ENCODE results near the gene PRF1. TPM values are rescaled to one million over a fixed set of nuclear protein-coding genes. Genes with fewer than 3 reads are reported as not detected.
"Not testable (repeated sequence)": the region's sequence is repeated elsewhere in the genome, so short reads cannot be mapped to it uniquely, and the experiment has no call there.

The PRF1 gene
- total RNA-seq, 1 experiment from 2014 or later, result 6.4 TPM

GRCh38 chr10:70631735-70632134 is 29.2 kb upstream of the PRF1 start:
- H3K79me2 ChIP-seq (ENCODE audit: insufficient read depth, low read length); RAD21 ChIA-PET (ENCODE audit: low non-redundant PET in 1 of 2, low total read pairs in 2 of 2, uncharacterized antibody in 2 of 2, unreplicated experiment in 2 of 2); H2AFZ ChIP-seq (ENCODE audit: low read depth, low read length, poor library complexity, severe bottlenecking); BruUV-seq (replicated peaks); H3K27ac ChIP-seq (ENCODE audit: low read depth, low read length); H3K4me2 ChIP-seq (ENCODE audit: low read length); intact Hi-C loops (cut with micrococcal nuclease); DNase-seq (ENCODE audit: low read depth, low spot score); H3K27me3 ChIP-seq (ENCODE audit: insufficient read depth, low read length); H4K20me1 ChIP-seq (ENCODE audit: insufficient read depth); ATAC-seq; H3K4me3 ChIP-seq (replicated peaks in 1 of 2; ENCODE audit: low read depth in 1 of 2, low read length in 2 of 2); POLR2A ChIA-PET; H3K9me2 ChIP-seq (ENCODE audit: insufficient read depth); H3K9ac ChIP-seq (ENCODE audit: low read length); CTCF ChIA-PET; H3K9me3 ChIP-seq (ENCODE audit: control insufficient read depth in 1 of 2, insufficient read depth in 1 of 2, low read depth in 1 of 2, low read length in 2 of 2); H3K36me3 ChIP-seq (ENCODE audit: control insufficient read depth in 1 of 2, insufficient read depth in 2 of 2, low read length in 2 of 2): not testable (repeated sequence)
- peaks cover 16 to 34% of the 10 kb centered on the region in 2 experiments for H3K4me1 ChIP-seq (ENCODE audit: control insufficient read depth in 1 of 2, insufficient read depth in 2 of 2, low read length in 2 of 2)

- POLR2A ChIA-PET, result no interaction called here
Measured at GRCh38 chr10:70629338-70629737, 26.8 kb upstream of the PRF1 start.

More at GRCh38 chr10:70629338-70629737, 26.8 kb upstream of the PRF1 start:
- no peak overlapping the region for H3K4me3 ChIP-seq (replicated peaks in 1 of 2; ENCODE audit: low read depth in 1 of 2, low read length in 2 of 2)
- no TSS peak for BruUV-seq (replicated peaks)
- no peak overlapping the region for H3K27ac ChIP-seq (ENCODE audit: low read depth, low read length)
- intact Hi-C loops (cut with micrococcal nuclease), result no loop called here
- no peak overlapping the region for H3K4me2 ChIP-seq (ENCODE audit: low read length)
- peaks cover 8 to 21% of the 10 kb centered on the region in 2 experiments for H3K4me1 ChIP-seq (ENCODE audit: control insufficient read depth in 1 of 2, insufficient read depth in 2 of 2, low read length in 2 of 2)
- no peaks in the 10 kb centered on the region for H4K20me1 ChIP-seq (ENCODE audit: insufficient read depth)
- no peak for DNase-seq (ENCODE audit: low read depth, low spot score)
- no peak overlapping the region for H3K9ac ChIP-seq (ENCODE audit: low read length)
- CTCF ChIA-PET, result no interaction called here
- no peak for TF ChIP-seq ATF3 (IDR thresholded peaks at IDR 0.05)
- TF ChIP-seq ZNF274 (IDR thresholded peaks at IDR 0.05; ENCODE audit: low read depth, low read length), result no peak
- no peak for TF ChIP-seq CBX3 (IDR thresholded peaks at IDR 0.05; ENCODE audit: low read depth)
- no peaks in the 10 kb centered on the region for H3K27me3 ChIP-seq (ENCODE audit: insufficient read depth, low read length)
- H3K79me2 ChIP-seq (ENCODE audit: insufficient read depth, low read length), result no peaks in the 10 kb centered on the region
- H3K9me2 ChIP-seq (ENCODE audit: insufficient read depth), result no peaks in the 10 kb centered on the region
- RAD21 ChIA-PET (ENCODE audit: low non-redundant PET in 1 of 2, low total read pairs in 2 of 2, uncharacterized antibody in 2 of 2, unreplicated experiment in 2 of 2), result no interaction called here
- H3K36me3 ChIP-seq (ENCODE audit: control insufficient read depth in 1 of 2, insufficient read depth in 2 of 2, low read length in 2 of 2), result no peaks in the 10 kb centered on the region
- no peak for ATAC-seq
- no peaks in the 10 kb centered on the region; a peak in 1 of 4 replicates for H3K9me3 ChIP-seq (ENCODE audit: control insufficient read depth in 1 of 2, insufficient read depth in 1 of 2, low read depth in 1 of 2, low read length in 2 of 2)
- H2AFZ ChIP-seq (ENCODE audit: low read depth, low read length, poor library complexity, severe bottlenecking), result no peak overlapping the region
